CD4-positive, alpha-beta memory T cell (primary cell): ENCODE data around the gene ANKRD2. TPM values are rescaled to one million over a fixed set of nuclear protein-coding genes. Genes with fewer than 3 reads are reported as not detected.
A peak's percentile ranks its signal among the peaks of the same experiment; 100 is the strongest.

Source experiments
- CTCF ChIA-PET: fragments of 350-600 bp; sonication (Branson Sonifier 250); formaldehyde crosslinking; loops from one replicate; lab custom pipeline; 2021; ENCODE audit warnings: inconsistent platforms; ENCODE audit not compliant: partially characterized antibody; lab: Charles Lee
- POLR2A ChIA-PET: fragments of 350-600 bp; sonication (Branson Sonifier 250); formaldehyde crosslinking; loops from one replicate; lab custom pipeline; 2021; ENCODE audit not compliant: partially characterized antibody; lab: Charles Lee
- DNase-seq, 5 donors: peaks; one replicate each; pipeline versions ENCODE4 v3.0.0 to v3.0.0-alpha.2; 2020 to 2022; ENCODE audit warnings: mixed read lengths in 1 of 5
- H3K27ac ChIP-seq: one replicate; pipeline ENCODE4 v1.7.0; 2013; ENCODE audit warnings: low read depth, low read length
- H3K27me3 ChIP-seq: 2 replicates; pipeline ENCODE4 v1.7.0; 2013; ENCODE audit warnings: mild to moderate bottlenecking, low read length, moderate library complexity; ENCODE audit not compliant: insufficient read depth
- H3K36me3 ChIP-seq: 2 replicates; pipeline ENCODE4 v1.7.0; 2013; ENCODE audit warnings: mild to moderate bottlenecking, low read length, moderate library complexity; ENCODE audit not compliant: insufficient read depth
- H3K4me1 ChIP-seq: 2 replicates; pipeline ENCODE4 v1.7.0; 2013; ENCODE audit warnings: mild to moderate bottlenecking, low read length, moderate library complexity; ENCODE audit not compliant: insufficient read depth
- H3K4me3 ChIP-seq, 2 donors: one replicate each; pipeline ENCODE4 v1.7.0; 2013; ENCODE audit warnings: low read length in 2 of 2, mild to moderate bottlenecking in 1 of 2
- H3K9me3 ChIP-seq, 2 donors: one replicate each; pipeline ENCODE4 v1.7.0; 2013; ENCODE audit warnings: low read length in 2 of 2, control low read depth in 1 of 2; ENCODE audit not compliant: control insufficient read depth in 1 of 2
- H3K27ac Mint-ChIP-seq, 7 donors: one replicate each; pipeline ENCODE4 v1.8.0; 2020 to 2021; ENCODE audit warnings: mixed read lengths in 7 of 7, mild to moderate bottlenecking in 6 of 7, inconsistent platforms in 3 of 7, moderate library complexity in 3 of 7
- H3K27me3 Mint-ChIP-seq, 2 donors: one replicate each; pipeline ENCODE4 v1.8.0; 2020 to 2021; ENCODE audit warnings: mixed read lengths in 2 of 2
- H3K36me3 Mint-ChIP-seq, 2 donors: one replicate each; pipeline ENCODE4 v1.8.0; 2020 to 2021; ENCODE audit warnings: mixed read lengths in 2 of 2, inconsistent platforms in 1 of 2, mild to moderate bottlenecking in 1 of 2
- H3K4me1 Mint-ChIP-seq, 4 donors: one replicate each; pipeline ENCODE4 v1.8.0; 2020 to 2021; ENCODE audit warnings: mixed read lengths in 4 of 4, mild to moderate bottlenecking in 1 of 4
- H3K4me3 Mint-ChIP-seq, 8 donors: one replicate each; pipeline ENCODE4 v1.8.0; 2020 to 2021; ENCODE audit warnings: mixed read lengths in 8 of 8, mild to moderate bottlenecking in 7 of 8, moderate library complexity in 6 of 8, inconsistent platforms in 3 of 8
- H3K9me3 Mint-ChIP-seq, 8 donors: one replicate each; pipeline ENCODE4 v1.8.0; 2020 to 2021; ENCODE audit warnings: mixed read lengths in 8 of 8, mild to moderate bottlenecking in 5 of 8, inconsistent platforms in 3 of 8, moderate library complexity in 1 of 8
- intact Hi-C: fragments of 100-400 bp; cut with micrococcal nuclease; formaldehyde crosslinking; loops from one replicate; pipeline ENCODE4 v1.15.1; 2023
- polyA plus RNA-seq, 2 donors: library from polyadenylated mRNA; unstranded; fragments of 300-500 nt; fragmentation: Illumina TruSeq; gene quantifications; one replicate each; pipeline ENCODE4 v1.2.3, GENCODE V29; 2021
- total RNA-seq, 2 experiments: library from RNA; stranded (reverse); gene quantifications; one replicate each; pipeline ENCODE4 v1.2.3, GENCODE V29; 2021

ANKRD2 gene
- total and polyA plus RNA-seq, 4 experiments from 2014 or later: not detected

- H3K4me1 Mint-ChIP-seq: peaks cover 0 to 7% (median 2%) of the 10 kb centered on the region in 4 donors
- H3K27ac ChIP-seq: no peak overlapping the region
- H3K9me3 Mint-ChIP-seq: no peaks in the 10 kb centered on the region
These were observed 24.6 kb upstream of the ANKRD2 start for GRCh38 chr10:97547962-97548361.

GRCh38 chr10:97548828-97549455, 23.6 kb upstream of the ANKRD2 start:
- no peaks in the 10 kb centered on the region for H3K9me3 Mint-ChIP-seq
- ChIA-PET POLR2A (no interaction called here), CTCF (no interaction called here)
- peaks cover 0 to 3% (median under 1%) of the 10 kb centered on the region in 4 donors for H3K4me1 Mint-ChIP-seq
- intact Hi-C loops: no loop called here
- H3K27me3 ChIP-seq: no peaks in the 10 kb centered on the region
- no peak overlapping the region for H3K4me3 Mint-ChIP-seq
- no peaks in the 10 kb centered on the region for H3K27me3 Mint-ChIP-seq
- H3K27ac Mint-ChIP-seq: peak overlapping the region in 1 of 7 donors; percentile 2
- H3K4me1 ChIP-seq: no peaks in the 10 kb centered on the region
- H3K36me3 Mint-ChIP-seq: no peaks in the 10 kb centered on the region
- no peak for DNase-seq
- no peaks in the 10 kb centered on the region for H3K36me3 ChIP-seq
- no peak overlapping the region for H3K4me3 ChIP-seq
- H3K9me3 ChIP-seq: no peaks in the 10 kb centered on the region
- no peak overlapping the region for H3K27ac ChIP-seq

More at GRCh38 chr10:97547962-97548361, 24.6 kb upstream of the ANKRD2 start:
- no peak overlapping the region for H3K4me3 ChIP-seq
- POLR2A ChIA-PET: no interaction called here
- no peaks in the 10 kb centered on the region for H3K27me3 ChIP-seq
- H3K4me1 ChIP-seq: no peaks in the 10 kb centered on the region
- intact Hi-C loops: no loop called here
- no peaks in the 10 kb centered on the region for H3K36me3 ChIP-seq
- Mint-ChIP-seq H3K27ac (no peak overlapping the region), H3K4me3 (no peak overlapping the region), H3K36me3 (no peaks in the 10 kb centered on the region), H3K27me3 (no peaks in the 10 kb centered on the region)
- no peak for DNase-seq
- CTCF ChIA-PET: interaction anchor here (1.0 kb wide), 1 partner anchor 14 kb away, joined by 3 read pairs; no protein-coding TSS in a partner anchor
- H3K9me3 ChIP-seq: no peaks in the 10 kb centered on the region

GRCh38 chr10:97549587-97550322, 22.8 kb upstream of the ANKRD2 start:
- Histone ChIP-seq H3K27me3 (no peaks in the 10 kb centered on the region), H3K9me3 (no peaks in the 10 kb centered on the region), H3K27ac (no peak overlapping the region), H3K36me3 (no peaks in the 10 kb centered on the region), H3K4me3 (no peak overlapping the region), H3K4me1 (no peaks in the 10 kb centered on the region)
- CTCF ChIA-PET: interaction anchor here (8.2 kb wide), 1 partner anchor 84 kb away, joined by 83 read pairs; no protein-coding TSS in a partner anchor
- Mint-ChIP-seq H3K4me3 (no peak overlapping the region), H3K27me3 (no peaks in the 10 kb centered on the region), H3K9me3 (no peaks in the 10 kb centered on the region), H3K36me3 (no peaks in the 10 kb centered on the region), H3K4me1 (peaks cover 0 to 3% (median under 1%) of the 10 kb centered on the region in 4 donors), H3K27ac (peak overlapping the region in 1 of 7 donors; percentile 2)
- POLR2A ChIA-PET: no interaction called here
- no peak for DNase-seq
- intact Hi-C loops: no loop called here

- Mint-ChIP-seq H3K4me3 (no peak overlapping the region), H3K36me3 (no peaks in the 10 kb centered on the region), H3K9me3 (peaks cover 0 to 4% (median 0%) of the 10 kb centered on the region in 8 donors), H3K4me1 (peaks cover 0 to 3% (median under 1%) of the 10 kb centered on the region in 4 donors), H3K27ac (peak overlapping the region in 2 of 7 donors; percentile 44 to 69), H3K27me3 (no peaks in the 10 kb centered on the region)
- ChIA-PET CTCF (interaction anchor here (6.8 to 8.2 kb wide), 2 partner anchors 85 to 141 kb away, joined by 83 to 98 read pairs; no protein-coding TSS in a partner anchor), POLR2A (no interaction called here)
- DNase-seq: no peak
- Histone ChIP-seq H3K4me1 (no peaks in the 10 kb centered on the region), H3K4me3 (no peak overlapping the region), H3K27ac (no peak overlapping the region), H3K27me3 (no peaks in the 10 kb centered on the region), H3K36me3 (no peaks in the 10 kb centered on the region), H3K9me3 (no peaks in the 10 kb centered on the region)
- intact Hi-C loops: no loop called here
These were observed 22.0 kb upstream of the ANKRD2 start for GRCh38 chr10:97550336-97551149.

GRCh38 chr10:97551271-97551670, 21.3 kb upstream of the ANKRD2 start:
- Mint-ChIP-seq H3K4me3 (no peak overlapping the region), H3K4me1 (peaks cover 0 to 3% (median under 1%) of the 10 kb centered on the region in 4 donors), H3K27ac (no peak overlapping the region), H3K36me3 (peaks cover 0 to 3% of the 10 kb centered on the region in 2 donors), H3K27me3 (no peaks in the 10 kb centered on the region), H3K9me3 (peaks cover 0 to 8% (median under 1%) of the 10 kb centered on the region in 8 donors)
- no peaks in the 10 kb centered on the region for H3K36me3 ChIP-seq
- H3K4me3 ChIP-seq: no peak overlapping the region
- no peaks in the 10 kb centered on the region for H3K4me1 ChIP-seq
- no peak overlapping the region for H3K27ac ChIP-seq
- ChIA-PET CTCF (interaction anchor here (0.7 to 8.2 kb wide), 6 partner anchors 8 to 387 kb away, joined by 3 to 98 read pairs (median 6); partner anchors contain the start of gene ANKRD2), POLR2A (no interaction called here)
- no peaks in the 10 kb centered on the region for H3K9me3 ChIP-seq
- intact Hi-C loops: no loop called here
- no peak for DNase-seq
- no peaks in the 10 kb centered on the region for H3K27me3 ChIP-seq

- Histone ChIP-seq H3K27me3 (no peaks in the 10 kb centered on the region), H3K4me3 (no peak overlapping the region), H3K9me3 (no peaks in the 10 kb centered on the region), H3K27ac (no peak overlapping the region), H3K4me1 (no peaks in the 10 kb centered on the region), H3K36me3 (no peaks in the 10 kb centered on the region)
- Mint-ChIP-seq H3K9me3 (peaks cover 0 to 8% (median under 1%) of the 10 kb centered on the region in 8 donors), H3K4me3 (no peak overlapping the region), H3K4me1 (peaks cover 0 to 3% (median under 1%) of the 10 kb centered on the region in 4 donors), H3K27ac (no peak overlapping the region), H3K27me3 (no peaks in the 10 kb centered on the region), H3K36me3 (peaks cover 0 to 3% of the 10 kb centered on the region in 2 donors)
- CTCF ChIA-PET: interaction anchor here (0.7 to 8.2 kb wide), 13 partner anchors 8 to 276 kb away, joined by 3 to 98 read pairs (median 4); partner anchors contain the start of gene ANKRD2
- peak in 4 of 5 donors; percentile 36 to 47 (median 40) for DNase-seq
- intact Hi-C loops: loop anchor here (1.0 to 2.0 kb wide), 4 partner anchors 55 to 275 kb away; partner anchors contain the start of genes MMS19 and UBTD1
- POLR2A ChIA-PET: interaction anchor here (2.0 kb wide), 1 partner anchor 55 kb away, joined by 4 read pairs; the partner anchor contains the start of gene UBTD1
These were observed 19.0 kb upstream of the ANKRD2 start for GRCh38 chr10:97553575-97554031.
